NAMALWA (cell line): ENCODE results near the gene SLCO1A2.

Experiments
- DNase-seq: peaks from one replicate; pipeline ENCODE4 v3.0.0-alpha.2; 2015; ENCODE audit warnings: low spot score

SLCO1A2 gene

DNA sequence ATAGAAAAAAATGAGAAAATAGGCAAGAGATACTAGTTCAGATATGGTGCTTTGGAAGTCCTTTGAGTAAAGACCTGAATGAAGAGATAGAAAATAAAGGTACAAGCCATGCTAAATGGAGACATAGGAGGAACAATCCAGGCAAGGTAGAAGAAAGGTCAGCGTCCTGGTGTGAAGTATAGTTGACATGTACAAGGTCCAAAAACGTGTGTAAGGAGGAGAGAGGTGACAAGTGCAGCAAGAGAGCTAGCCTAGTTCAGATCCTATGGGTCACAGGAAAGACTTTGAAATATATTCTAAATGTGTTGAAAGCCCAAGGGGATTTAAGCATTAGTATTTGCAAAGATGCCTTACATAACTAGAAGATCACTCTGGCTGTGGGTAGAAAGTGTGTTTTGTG, 115.5 kb downstream of the SLCO1A2 start:
- no peak for DNase-seq
